BE2C (cell line): ENCODE results near the gene WBP11.

ENCODE experiments used
- DNase-seq: peaks from one replicate; pipeline ENCODE4 v3.0.0-alpha.2; 2020
- H3K27me3 ChIP-seq: fragments of 250-450 bp; sonication (Bioruptor Pico); 2 replicates; pipeline ENCODE4 v1.5.1; 2020; ENCODE audit warnings: mild to moderate bottlenecking
- H3K36me3 ChIP-seq: fragments of 250-450 bp; sonication (Bioruptor Pico); 2 replicates; pipeline ENCODE4 v1.5.1; 2020; ENCODE audit warnings: mild to moderate bottlenecking
- H3K4me1 ChIP-seq: fragments of 250-450 bp; sonication (Bioruptor Pico); 2 replicates; pipeline ENCODE4 v1.5.1; 2020
- H3K4me3 ChIP-seq: 2 replicates; pipeline ENCODE4 v1.5.1; 2011; ENCODE audit warnings: low read depth, low read length
- H3K9me3 ChIP-seq: fragments of 250-450 bp; sonication (Bioruptor Pico); 2 replicates; pipeline ENCODE4 v1.5.1; 2020
- CTCF ChIP-seq: IDR thresholded peaks from 2 replicates; pipeline ENCODE4 v1.5.1; 2012; ENCODE audit warnings: mild to moderate bottlenecking, low read depth, low read length

The WBP11 gene

GRCh38 chr12:14840616-14841015 is 37.3 kb upstream of the WBP11 start:
- Histone ChIP-seq H3K4me3 (no peak overlapping the region), H3K4me1 (peaks cover 10% of the 10 kb centered on the region), H3K36me3 (no peaks in the 10 kb centered on the region), H3K9me3 (no peaks in the 10 kb centered on the region), H3K27me3 (no peaks in the 10 kb centered on the region)
- no peak for DNase-seq
- TF ChIP-seq CTCF: no peak

GRCh38 chr12:14839262-14839661 is 36.0 kb upstream of the WBP11 start:
- Histone ChIP-seq H3K9me3 (no peaks in the 10 kb centered on the region), H3K36me3 (no peaks in the 10 kb centered on the region), H3K27me3 (no peaks in the 10 kb centered on the region), H3K4me1 (peaks cover 21% of the 10 kb centered on the region), H3K4me3 (no peak overlapping the region)
- TF ChIP-seq CTCF: no peak
- DNase-seq: no peak

- TF ChIP-seq CTCF: no peak
- DNase-seq: peak; percentile 42
- H3K4me3 ChIP-seq: no peak overlapping the region
Measured at GRCh38 chr12:14836336-14837210, 33.3 kb upstream of the WBP11 start.

GRCh38 chr12:14834509-14834908 is 31.2 kb upstream of the WBP11 start:
- Histone ChIP-seq H3K36me3 (no peaks in the 10 kb centered on the region), H3K27me3 (no peaks in the 10 kb centered on the region), H3K4me1 (peaks cover 28% of the 10 kb centered on the region), H3K9me3 (no peaks in the 10 kb centered on the region), H3K4me3 (no peak overlapping the region)
- no peak for TF ChIP-seq CTCF
- DNase-seq: no peak

More at GRCh38 chr12:14836336-14837210, 33.3 kb upstream of the WBP11 start:
- no peaks in the 10 kb centered on the region for H3K36me3 ChIP-seq
- H3K4me1 ChIP-seq: peaks cover 28% of the 10 kb centered on the region
- H3K27me3 ChIP-seq: no peaks in the 10 kb centered on the region
- H3K9me3 ChIP-seq: no peaks in the 10 kb centered on the region

- TF ChIP-seq CTCF: no peak
- Histone ChIP-seq H3K9me3 (no peaks in the 10 kb centered on the region), H3K36me3 (no peaks in the 10 kb centered on the region), H3K4me3 (no peak overlapping the region), H3K4me1 (peaks cover 28% of the 10 kb centered on the region), H3K27me3 (no peaks in the 10 kb centered on the region)
- no peak for DNase-seq
Measured at GRCh38 chr12:14833952-14834351, 30.7 kb upstream of the WBP11 start.

GRCh38 chr12:14833336-14833735 is 30.1 kb upstream of the WBP11 start:
- H3K9me3 ChIP-seq: no peaks in the 10 kb centered on the region
- H3K36me3 ChIP-seq: no peaks in the 10 kb centered on the region
- peaks cover 28% of the 10 kb centered on the region for H3K4me1 ChIP-seq
- TF ChIP-seq CTCF: no peak
- H3K27me3 ChIP-seq: no peaks in the 10 kb centered on the region
- no peak overlapping the region for H3K4me3 ChIP-seq
- no peak for DNase-seq
